ENCODE data around the gene ADAMTSL4. TPM values are rescaled to one million over a fixed set of nuclear protein-coding genes. Genes with fewer than 3 reads are reported as not detected.

ADAMTSL4 gene
- total RNA-seq, 1 experiment from 2014 or later, result 4.3 TPM

DNA sequence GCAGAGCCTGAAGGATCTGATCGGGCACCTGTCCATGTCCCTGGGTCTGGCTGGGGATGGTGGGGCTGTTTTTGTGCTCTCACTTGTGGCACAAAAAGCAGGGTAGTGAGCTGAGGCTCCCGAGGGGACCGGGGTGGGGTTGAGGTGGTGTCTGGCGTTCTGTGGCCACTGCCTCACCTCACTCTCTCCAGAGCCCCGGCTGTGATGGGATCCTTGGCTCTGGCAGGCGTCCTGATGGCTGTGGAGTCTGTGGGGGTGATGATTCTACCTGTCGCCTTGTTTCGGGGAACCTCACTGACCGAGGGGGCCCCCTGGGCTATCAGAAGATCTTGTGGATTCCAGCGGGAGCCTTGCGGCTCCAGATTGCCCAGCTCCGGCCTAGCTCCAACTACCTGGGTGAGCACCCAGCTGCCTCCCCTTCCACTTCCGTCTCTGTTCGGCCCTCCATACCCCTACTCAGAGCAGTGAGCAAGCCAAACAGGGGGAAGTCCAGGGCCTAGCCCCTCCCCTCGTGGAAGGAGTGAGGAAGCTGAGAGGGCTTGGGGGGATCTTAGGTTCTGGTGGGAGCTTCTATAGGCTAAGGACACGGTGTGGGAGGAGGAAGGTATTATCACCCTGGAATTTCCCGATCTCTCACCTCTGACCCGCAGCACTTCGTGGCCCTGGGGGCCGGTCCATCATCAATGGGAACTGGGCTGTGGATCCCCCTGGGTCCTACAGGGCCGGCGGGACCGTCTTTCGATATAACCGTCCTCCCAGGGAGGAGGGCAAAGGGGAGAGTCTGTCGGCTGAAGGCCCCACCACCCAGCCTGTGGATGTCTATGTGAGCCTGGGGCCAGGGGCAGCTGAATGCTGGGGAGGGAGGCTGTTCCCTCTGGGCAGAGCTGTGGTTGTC is 7.0 kb downstream of the ADAMTSL4 start:
- RAD21 ChIA-PET (ENCODE audit: low non-redundant PET in 1 of 2, low total read pairs in 2 of 2, uncharacterized antibody in 2 of 2, unreplicated experiment in 2 of 2), result no interaction called here
- no peak overlapping the region for H3K4me3 ChIP-seq (replicated peaks in 1 of 2; ENCODE audit: low read depth in 1 of 2, low read length in 2 of 2)
- H3K36me3 ChIP-seq (ENCODE audit: control insufficient read depth in 1 of 2, insufficient read depth in 2 of 2, low read length in 2 of 2), result no peaks in the 10 kb centered on the region
- no peaks in the 10 kb centered on the region for H3K27me3 ChIP-seq (ENCODE audit: insufficient read depth, low read length)
- no peak overlapping the region for H3K9ac ChIP-seq (ENCODE audit: low read length)
- no peak overlapping the region for H3K27ac ChIP-seq (ENCODE audit: low read depth, low read length)
- H3K9me2 ChIP-seq (ENCODE audit: insufficient read depth), result no peaks in the 10 kb centered on the region
- H4K20me1 ChIP-seq (ENCODE audit: insufficient read depth), result no peaks in the 10 kb centered on the region
- no TSS peak for BruUV-seq (replicated peaks)
- POLR2A ChIA-PET, result no interaction called here
- ATAC-seq (no peak), DNase-seq (ENCODE audit: low read depth, low spot score) (no peak)
- CTCF ChIA-PET, result no interaction called here
- TF ChIP-seq SIN3A (IDR thresholded peaks at IDR 0.05; ENCODE audit: low read depth) (no peak), ATF3 (IDR thresholded peaks at IDR 0.05) (no peak), SRF (IDR thresholded peaks at IDR 0.05; ENCODE audit: low read depth) (no peak)
- TF ChIP-seq, protein P1, sequence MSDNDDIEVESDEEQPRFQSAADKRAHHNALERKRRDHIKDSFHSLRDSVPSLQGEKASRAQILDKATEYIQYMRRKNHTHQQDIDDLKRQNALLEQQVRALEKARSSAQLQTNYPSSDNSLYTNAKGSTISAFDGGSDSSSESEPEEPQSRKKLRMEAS (IDR thresholded peaks at IDR 0.05), result no peak
- no peak overlapping the region for H2AFZ ChIP-seq (ENCODE audit: low read depth, low read length, poor library complexity, severe bottlenecking)
- no peaks in the 10 kb centered on the region for H3K9me3 ChIP-seq (ENCODE audit: control insufficient read depth in 1 of 2, insufficient read depth in 1 of 2, low read depth in 1 of 2, low read length in 2 of 2)
- peaks cover 4% of the 10 kb centered on the region; the same call in 1 of the 2 replicates for H3K79me2 ChIP-seq (ENCODE audit: insufficient read depth, low read length)
- no peak overlapping the region for H3K4me2 ChIP-seq (ENCODE audit: low read length)
- peaks cover 11 to 26% of the 10 kb centered on the region in 2 experiments for H3K4me1 ChIP-seq (ENCODE audit: control insufficient read depth in 1 of 2, insufficient read depth in 2 of 2, low read length in 2 of 2)
- intact Hi-C loops (cut with micrococcal nuclease), result no loop called here

GRCh38 chr1:150557065-150557600 is 7.9 kb downstream of the ADAMTSL4 start:
- ChIA-PET CTCF (interaction anchor here (1.2 kb wide), 1 partner anchor 72 kb away, joined by 3 read pairs; the partner anchor contains the start of gene ENSA), RAD21 (ENCODE audit: low non-redundant PET in 1 of 2, low total read pairs in 2 of 2, uncharacterized antibody in 2 of 2, unreplicated experiment in 2 of 2) (no interaction called here), POLR2A (no interaction called here)
- H3K4me1 ChIP-seq (ENCODE audit: control insufficient read depth in 1 of 2, insufficient read depth in 2 of 2, low read length in 2 of 2), result peaks cover 14 to 32% of the 10 kb centered on the region in 2 experiments
- H3K9me3 ChIP-seq (ENCODE audit: control insufficient read depth in 1 of 2, insufficient read depth in 1 of 2, low read depth in 1 of 2, low read length in 2 of 2), result no peaks in the 10 kb centered on the region
- no peak overlapping the region for H3K4me3 ChIP-seq (replicated peaks in 1 of 2; ENCODE audit: low read depth in 1 of 2, low read length in 2 of 2)
- no peaks in the 10 kb centered on the region for H3K9me2 ChIP-seq (ENCODE audit: insufficient read depth)
- DNase-seq (ENCODE audit: low read depth, low spot score) (no peak), ATAC-seq (no peak)
- H3K79me2 ChIP-seq (ENCODE audit: insufficient read depth, low read length), result peaks cover 4% of the 10 kb centered on the region; the same call in 1 of the 2 replicates
- H3K27me3 ChIP-seq (ENCODE audit: insufficient read depth, low read length), result no peaks in the 10 kb centered on the region
- no peaks in the 10 kb centered on the region for H3K36me3 ChIP-seq (ENCODE audit: control insufficient read depth in 1 of 2, insufficient read depth in 2 of 2, low read length in 2 of 2)
- no peaks in the 10 kb centered on the region for H4K20me1 ChIP-seq (ENCODE audit: insufficient read depth)
- BruUV-seq (replicated peaks), result no TSS peak
- H3K4me2 ChIP-seq (ENCODE audit: low read length), result no peak overlapping the region
- H2AFZ ChIP-seq (ENCODE audit: low read depth, low read length, poor library complexity, severe bottlenecking), result no peak overlapping the region
- no peak overlapping the region for H3K27ac ChIP-seq (ENCODE audit: low read depth, low read length)
- intact Hi-C loops (cut with micrococcal nuclease), result no loop called here
- H3K9ac ChIP-seq (ENCODE audit: low read length), result no peak overlapping the region
- TF ChIP-seq POLR2A (IDR thresholded peaks at IDR 0.05; ENCODE audit: borderline replicate concordance, extremely low read depth, insufficient read depth, insufficient read length) (no peak), ELF1 (IDR thresholded peaks at IDR 0.05; ENCODE audit: borderline replicate concordance, low read depth) (no peak), RAD21 (IDR thresholded peaks at IDR 0.05; ENCODE audit: low read depth) (no peak), JUND (IDR thresholded peaks at IDR 0.05) (no peak), TCF7L2 (IDR thresholded peaks at IDR 0.05; ENCODE audit: borderline replicate concordance, extremely low read depth, insufficient read depth, insufficient read length) (no peak), REST (IDR thresholded peaks at IDR 0.05; ENCODE audit: low read depth) (no peak), POLR2AphosphoS5 (IDR thresholded peaks at IDR 0.05; ENCODE audit: low read depth, low read length) (no peak), EGR1 (IDR thresholded peaks at IDR 0.05; ENCODE audit: low read depth) (no peak), CBX3 (IDR thresholded peaks at IDR 0.05; ENCODE audit: low read depth) (no peak), YY1 (IDR thresholded peaks at IDR 0.05; ENCODE audit: extremely low read depth, insufficient replicate concordance, low read depth, low read length) (no peak), SIN3A (IDR thresholded peaks at IDR 0.05; ENCODE audit: low read depth) (no peak)
- TF ChIP-seq, protein P1 (IDR thresholded peaks at IDR 0.05), result no peak
